Muscle layer of colon (tissue), 2 donors: Measurements from ENCODE around the gene TANGO6.

Source experiments
- H3K27ac ChIP-seq: one replicate; pipeline ENCODE4 v1.7.0; 2013; ENCODE audit warnings: low read depth, mild to moderate bottlenecking, low read length, moderate library complexity
- H3K27me3 ChIP-seq, 2 donors: one replicate each; pipeline ENCODE4 v1.7.0; 2013; ENCODE audit warnings: low read length in 2 of 2, mild to moderate bottlenecking in 2 of 2; ENCODE audit not compliant: insufficient read depth in 2 of 2, control insufficient read depth in 1 of 2
- H3K36me3 ChIP-seq: one replicate; pipeline ENCODE4 v1.7.0; 2013; ENCODE audit warnings: mild to moderate bottlenecking, low read length; ENCODE audit not compliant: insufficient read depth
- H3K4me1 ChIP-seq: one replicate; pipeline ENCODE4 v1.7.0; 2013; ENCODE audit warnings: mild to moderate bottlenecking, low read length; ENCODE audit not compliant: insufficient read depth
- H3K4me3 ChIP-seq, 2 donors: one replicate each; pipeline ENCODE4 v1.7.0; 2013; ENCODE audit warnings: low read length in 2 of 2, low read depth in 1 of 2, mild to moderate bottlenecking in 1 of 2, moderate library complexity in 1 of 2
- H3K9ac ChIP-seq: one replicate; pipeline ENCODE4 v1.7.0; 2013; ENCODE audit warnings: low read length
- H3K9me3 ChIP-seq: one replicate; pipeline ENCODE4 v1.7.0; 2013; ENCODE audit warnings: mild to moderate bottlenecking, low read length
- donor health status: abdominal sarcoma.
- donor health status: Adenocarcinoma of cecum.

TANGO6 gene

DNA sequence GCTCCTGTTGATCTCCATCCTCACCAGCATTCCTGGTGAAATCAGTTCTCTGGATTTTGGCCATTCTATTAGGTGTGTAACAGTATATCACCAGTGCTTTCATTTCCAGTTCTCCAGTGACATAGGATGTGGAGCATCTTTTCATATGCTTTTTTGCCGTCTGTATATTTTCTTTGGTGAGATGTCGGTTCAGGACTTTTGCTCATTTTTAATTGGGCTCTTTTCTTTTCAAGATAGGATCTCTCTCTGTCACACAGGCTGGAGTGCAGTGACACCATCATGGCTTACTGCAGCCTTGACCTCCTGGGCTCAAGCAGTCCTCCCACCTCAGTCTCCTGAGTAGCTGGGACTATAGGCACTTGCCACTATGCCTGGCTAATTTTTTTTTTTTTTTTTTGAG is 74.2 kb downstream of the TANGO6 start:
- H3K4me1 ChIP-seq = no peaks in the 10 kb centered on the region
- H3K9ac ChIP-seq = no peak overlapping the region
- no peak overlapping the region for H3K27ac ChIP-seq
- no peaks in the 10 kb centered on the region for H3K27me3 ChIP-seq
- H3K4me3 ChIP-seq = no peak overlapping the region
- no peaks in the 10 kb centered on the region for H3K9me3 ChIP-seq
- H3K36me3 ChIP-seq = peaks cover 13% of the 10 kb centered on the region

DNA sequence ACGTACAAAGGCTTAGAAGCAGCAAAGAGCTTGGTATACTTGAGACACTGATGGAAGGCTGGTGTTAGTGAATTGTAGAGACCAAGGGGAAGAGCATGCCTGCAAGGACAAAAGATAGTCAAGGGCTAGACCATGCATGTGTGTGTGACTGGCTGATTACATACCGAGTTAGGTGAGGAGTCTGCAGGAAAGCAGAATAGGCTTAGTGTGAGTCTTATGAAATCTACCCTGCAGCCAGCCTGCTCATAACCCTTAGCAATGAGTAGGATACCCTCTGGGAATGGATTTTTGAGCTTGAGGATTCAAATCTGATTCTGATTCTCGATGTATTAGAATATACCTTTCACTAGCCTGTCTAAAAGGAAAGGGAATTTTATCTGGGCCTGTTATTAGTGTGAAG is 77.0 kb downstream of the TANGO6 start:
- Histone ChIP-seq H3K9ac (no peak overlapping the region), H3K4me1 (no peaks in the 10 kb centered on the region), H3K4me3 (no peak overlapping the region), H3K9me3 (no peaks in the 10 kb centered on the region), H3K27me3 (no peaks in the 10 kb centered on the region), H3K27ac (no peak overlapping the region), H3K36me3 (peaks cover 13% of the 10 kb centered on the region)

DNA sequence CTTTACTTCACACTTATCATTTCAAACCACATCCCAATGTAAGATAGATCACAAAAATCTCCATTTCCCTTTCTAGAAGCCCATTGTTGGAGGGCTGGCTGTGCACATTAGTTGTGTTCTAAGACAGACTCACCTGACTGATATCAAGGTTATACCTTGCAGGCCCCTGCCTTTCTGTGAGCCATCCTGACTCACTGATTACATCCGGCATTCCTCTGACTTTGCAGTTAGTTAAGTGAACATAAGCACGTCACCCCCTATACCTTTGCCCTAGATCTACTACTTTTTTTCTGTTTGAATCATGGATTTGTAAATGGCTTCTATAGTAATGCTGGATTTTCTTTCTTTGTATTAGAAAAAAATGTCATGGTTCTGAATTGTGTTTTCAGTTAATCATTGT is 78.3 kb downstream of the TANGO6 start:
- Histone ChIP-seq H3K27ac (no peak overlapping the region), H3K36me3 (peaks cover 13% of the 10 kb centered on the region), H3K4me1 (no peaks in the 10 kb centered on the region), H3K9ac (no peak overlapping the region), H3K4me3 (no peak overlapping the region), H3K27me3 (no peaks in the 10 kb centered on the region), H3K9me3 (no peaks in the 10 kb centered on the region)

DNA sequence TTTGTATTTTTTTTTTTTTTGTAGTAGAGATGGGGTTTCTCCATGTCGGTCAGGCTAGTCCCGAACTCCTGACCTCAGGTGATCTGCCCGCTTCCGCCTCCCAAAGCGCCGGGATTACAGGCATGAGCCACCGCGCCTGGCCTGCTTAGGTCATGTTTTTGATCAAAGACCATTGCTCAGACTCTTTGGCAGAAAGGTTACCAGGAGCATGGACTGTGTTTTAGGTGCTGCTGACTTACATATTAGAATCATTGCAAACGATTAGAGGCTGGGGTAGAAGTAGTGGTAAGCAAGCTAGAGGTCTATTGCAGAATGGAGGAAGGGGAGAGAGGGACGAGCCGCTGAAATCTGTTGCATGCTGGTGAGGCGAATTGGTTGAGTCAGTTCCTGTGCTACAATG is 79.8 kb downstream of the TANGO6 start:
- Histone ChIP-seq H3K9ac (no peak overlapping the region), H3K4me3 (no peak overlapping the region), H3K27me3 (no peaks in the 10 kb centered on the region), H3K4me1 (no peaks in the 10 kb centered on the region), H3K27ac (no peak overlapping the region), H3K9me3 (no peaks in the 10 kb centered on the region), H3K36me3 (peaks cover 13% of the 10 kb centered on the region)

DNA sequence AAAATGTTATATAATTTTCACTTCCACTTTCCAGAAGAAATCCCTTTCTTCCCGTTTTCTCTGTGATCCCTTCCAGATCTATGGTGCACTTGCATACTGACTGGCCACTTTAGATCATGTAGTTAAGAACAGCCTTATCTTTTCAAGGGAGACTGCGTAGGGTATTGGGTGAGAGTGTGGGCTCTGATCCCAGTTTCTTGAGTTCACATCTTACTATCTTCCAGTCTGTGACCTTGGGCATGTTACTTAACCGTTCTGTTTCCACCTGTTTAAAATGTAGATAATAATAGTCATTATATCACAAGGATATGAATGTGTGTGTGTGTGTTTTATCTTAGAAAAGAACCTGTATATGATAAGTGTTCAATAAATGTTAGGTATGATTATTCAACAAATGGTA is 83.7 kb downstream of the TANGO6 start:
- Histone ChIP-seq H3K27ac (no peak overlapping the region), H3K36me3 (peaks cover 6% of the 10 kb centered on the region)

DNA sequence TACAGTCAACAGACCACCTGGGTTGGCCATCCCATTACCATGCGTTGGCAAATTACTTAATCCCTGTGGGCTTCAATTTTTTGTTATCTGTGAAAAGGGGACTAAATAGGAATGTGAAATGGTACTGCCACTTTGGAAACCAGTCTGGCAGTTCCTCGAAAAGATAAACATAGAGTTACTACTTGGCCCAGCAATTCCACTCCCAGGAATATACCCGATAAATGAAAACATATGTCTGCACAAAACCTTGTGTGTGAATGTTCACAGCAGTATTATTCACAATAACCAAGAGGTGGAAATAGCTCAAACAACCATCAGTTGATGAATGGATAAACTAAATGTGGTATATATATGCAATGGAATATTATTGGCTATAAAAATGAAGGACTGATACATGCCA is 87.9 kb downstream of the TANGO6 start:
- H3K4me1 ChIP-seq = no peaks in the 10 kb centered on the region
- H3K9ac ChIP-seq = no peak overlapping the region
- H3K9me3 ChIP-seq = no peaks in the 10 kb centered on the region
- peaks cover 15% of the 10 kb centered on the region for H3K36me3 ChIP-seq
- no peak overlapping the region for H3K4me3 ChIP-seq
- no peaks in the 10 kb centered on the region for H3K27me3 ChIP-seq
- H3K27ac ChIP-seq = no peak overlapping the region

More for the DNA sequence above, 83.7 kb downstream of the TANGO6 start:
- H3K4me3 ChIP-seq = no peak overlapping the region
- no peaks in the 10 kb centered on the region for H3K27me3 ChIP-seq
- no peaks in the 10 kb centered on the region for H3K4me1 ChIP-seq
- no peaks in the 10 kb centered on the region for H3K9me3 ChIP-seq
- no peak overlapping the region for H3K9ac ChIP-seq

DNA sequence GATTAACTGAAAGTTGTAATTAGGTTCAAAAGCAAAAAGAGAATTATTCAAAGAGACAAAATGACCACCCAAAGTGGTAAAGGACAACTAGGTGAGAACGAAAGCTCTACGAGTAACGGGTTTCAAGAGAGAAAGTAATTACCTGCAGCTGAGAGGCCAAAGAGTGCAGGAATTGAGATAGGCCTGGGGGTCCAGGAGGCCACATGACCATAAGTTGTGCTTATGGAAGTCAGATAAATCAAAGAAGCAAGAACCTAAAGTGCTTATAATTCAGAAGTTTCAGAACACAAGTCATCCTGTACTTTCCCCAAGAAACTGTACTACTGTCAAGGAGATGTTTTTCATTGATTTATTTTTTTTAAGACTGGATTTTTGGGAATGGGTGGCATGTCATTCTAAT is 91.1 kb downstream of the TANGO6 start:
- H3K4me1 ChIP-seq = no peaks in the 10 kb centered on the region
- no peak overlapping the region for H3K27ac ChIP-seq
- H3K9ac ChIP-seq = no peak overlapping the region
- H3K36me3 ChIP-seq = peaks cover 9% of the 10 kb centered on the region
- H3K9me3 ChIP-seq = no peaks in the 10 kb centered on the region
- no peaks in the 10 kb centered on the region for H3K27me3 ChIP-seq
- no peak overlapping the region for H3K4me3 ChIP-seq

DNA sequence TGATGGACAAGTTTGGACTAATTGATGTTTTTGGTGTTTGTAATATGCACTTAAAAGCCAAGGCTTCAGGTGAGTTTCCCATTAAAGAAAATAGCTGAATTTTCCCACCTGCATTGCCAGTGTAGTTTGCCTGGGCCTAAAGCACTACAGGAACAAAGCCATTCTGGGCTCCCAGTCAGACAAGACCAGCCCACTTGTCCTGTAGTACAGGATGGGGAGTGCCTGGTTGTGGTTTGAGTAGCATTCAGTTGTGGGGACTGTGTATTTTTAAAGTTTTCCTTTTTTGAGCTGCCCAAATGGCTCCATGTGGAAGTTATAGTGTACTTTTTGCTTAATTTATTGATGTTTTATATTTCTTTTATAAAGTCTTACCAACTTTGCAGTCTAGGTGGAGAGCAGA is 91.7 kb downstream of the TANGO6 start:
- Histone ChIP-seq H3K9ac (no peak overlapping the region), H3K36me3 (peaks cover 9% of the 10 kb centered on the region), H3K4me3 (no peak overlapping the region), H3K27ac (no peak overlapping the region), H3K9me3 (no peaks in the 10 kb centered on the region), H3K27me3 (no peaks in the 10 kb centered on the region), H3K4me1 (no peaks in the 10 kb centered on the region)

DNA sequence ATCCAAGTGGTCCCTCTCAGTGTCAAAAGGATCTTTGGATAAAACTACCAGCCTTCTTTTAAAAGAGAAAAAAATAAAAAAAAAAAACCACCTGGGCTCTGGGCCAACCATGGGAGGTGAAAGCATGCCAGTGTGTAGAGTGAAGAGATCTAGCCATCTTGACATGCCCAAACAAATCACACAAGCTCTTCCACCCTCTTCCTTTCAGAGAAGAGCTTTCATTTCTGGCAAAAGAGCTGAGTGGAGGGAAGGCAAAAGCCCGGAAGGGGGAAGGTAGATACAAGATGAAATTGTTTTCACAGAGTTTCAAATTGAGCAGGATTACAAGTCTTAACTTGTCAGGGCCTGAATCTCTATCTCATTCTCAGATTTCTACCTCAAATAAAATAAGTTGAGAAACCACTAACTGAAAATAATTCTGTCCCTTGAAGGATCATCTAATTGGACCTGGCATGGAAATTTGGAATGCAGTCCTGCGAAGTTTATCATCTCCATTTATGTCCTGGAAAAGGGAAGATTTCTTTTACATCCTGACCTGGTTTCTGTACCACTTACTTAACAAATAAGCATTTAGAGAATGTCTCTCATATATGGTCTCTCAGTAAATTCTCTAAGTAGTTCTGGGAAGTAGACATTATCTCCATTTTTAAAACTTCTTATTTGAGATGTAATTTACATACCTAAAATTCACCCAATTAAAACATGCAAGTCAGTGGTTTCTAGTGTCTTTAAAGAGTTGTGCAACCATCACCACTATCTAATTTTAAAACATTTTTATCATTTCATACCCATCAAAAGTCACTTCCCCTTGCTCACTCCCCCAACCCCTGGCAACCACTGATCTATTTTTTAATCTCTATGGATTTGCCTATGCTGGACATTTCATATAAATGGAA is 93.7 kb downstream of the TANGO6 start:
- no peak overlapping the region for H3K4me3 ChIP-seq
- no peaks in the 10 kb centered on the region for H3K4me1 ChIP-seq
- H3K9me3 ChIP-seq = no peaks in the 10 kb centered on the region
- H3K9ac ChIP-seq = no peak overlapping the region
- H3K27me3 ChIP-seq = no peaks in the 10 kb centered on the region
- H3K36me3 ChIP-seq = peaks cover 9% of the 10 kb centered on the region
- H3K27ac ChIP-seq = no peak overlapping the region

DNA sequence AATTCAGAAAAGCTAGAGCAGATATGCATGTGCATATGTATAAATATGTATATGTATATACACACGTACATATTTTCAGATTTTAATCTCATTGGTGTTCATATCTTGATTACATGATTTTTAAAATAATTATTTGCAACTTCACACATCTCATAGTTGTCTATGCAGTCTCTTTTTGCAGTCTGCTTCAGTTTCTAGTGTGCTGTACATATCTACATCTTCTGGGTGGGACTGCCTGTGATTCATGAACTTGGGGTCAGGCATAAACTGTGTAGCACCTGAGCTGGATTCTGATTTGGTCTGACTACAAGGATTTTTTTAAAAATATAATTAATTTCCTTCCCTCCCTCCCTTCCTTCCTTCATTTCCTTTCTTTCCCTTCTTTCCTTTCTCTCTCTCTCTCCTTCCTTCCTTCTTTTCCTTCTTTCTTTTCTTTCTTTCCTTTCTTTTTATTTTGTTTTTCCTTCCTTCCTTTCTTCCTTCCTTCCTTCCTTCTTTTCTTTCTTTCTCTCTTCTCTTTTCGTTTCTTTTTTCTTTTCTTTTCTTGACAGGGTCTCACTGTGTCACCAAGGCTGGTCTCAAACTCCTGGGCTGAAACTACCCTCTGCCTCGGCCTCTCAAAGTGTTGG is 96.5 kb downstream of the TANGO6 start:
- Histone ChIP-seq H3K9me3 (no peaks in the 10 kb centered on the region), H3K4me1 (no peaks in the 10 kb centered on the region), H3K4me3 (no peak overlapping the region), H3K27ac (no peak overlapping the region), H3K27me3 (no peaks in the 10 kb centered on the region), H3K36me3 (no peaks in the 10 kb centered on the region), H3K9ac (no peak overlapping the region)

DNA sequence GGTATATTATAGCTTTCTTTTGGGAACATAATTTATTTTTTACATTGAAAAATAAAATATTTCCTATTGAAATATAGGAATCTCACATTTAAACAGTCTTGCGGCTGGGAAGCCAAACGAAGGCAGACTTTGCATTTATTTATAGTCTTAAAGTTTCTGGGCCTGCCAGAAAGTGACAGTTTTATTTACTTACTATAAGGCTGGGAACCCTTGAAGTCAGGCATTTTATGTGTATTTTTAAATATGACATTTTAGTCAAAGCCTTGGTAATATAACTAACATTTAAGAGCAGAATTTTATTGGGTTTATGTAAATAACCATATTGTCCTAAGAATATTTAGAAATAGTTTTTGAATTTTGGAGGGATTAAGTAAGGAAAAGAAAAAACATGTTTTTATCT is 97.5 kb downstream of the TANGO6 start:
- no peaks in the 10 kb centered on the region for H3K9me3 ChIP-seq
- H3K4me1 ChIP-seq = no peaks in the 10 kb centered on the region
- H3K4me3 ChIP-seq = no peak overlapping the region
- H3K9ac ChIP-seq = no peak overlapping the region
- no peaks in the 10 kb centered on the region for H3K27me3 ChIP-seq
- H3K36me3 ChIP-seq = no peaks in the 10 kb centered on the region
- H3K27ac ChIP-seq = no peak overlapping the region

DNA sequence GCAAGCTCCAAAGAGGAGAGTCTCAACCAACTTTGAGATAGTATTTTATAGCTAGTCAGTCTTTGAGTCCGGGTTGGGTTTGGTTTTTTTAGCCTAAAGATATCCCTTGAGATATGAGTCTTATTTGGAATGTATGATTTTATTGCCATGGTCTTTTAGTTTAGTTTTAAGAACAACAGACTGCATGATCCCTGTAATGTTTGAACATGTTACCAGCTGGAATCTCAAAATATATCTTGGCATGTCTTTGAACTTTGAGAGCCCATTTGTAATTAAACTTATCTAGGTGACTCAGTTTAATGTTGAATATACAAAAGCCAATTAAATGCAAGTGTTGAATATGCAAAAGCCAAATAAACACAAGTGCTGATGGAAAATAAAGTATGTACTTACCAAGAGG is 100.6 kb downstream of the TANGO6 start:
- Histone ChIP-seq H3K4me3 (no peak overlapping the region), H3K36me3 (no peaks in the 10 kb centered on the region), H3K9me3 (no peaks in the 10 kb centered on the region), H3K9ac (no peak overlapping the region), H3K4me1 (no peaks in the 10 kb centered on the region), H3K27ac (no peak overlapping the region), H3K27me3 (no peaks in the 10 kb centered on the region)
